Right ventricle myocardium superior (tissue), 1 donor: ENCODE data around the gene TAOK3. TPM values are rescaled to one million over a fixed set of nuclear protein-coding genes. Genes with fewer than 3 reads are reported as not detected.

ENCODE experiments used
- ATAC-seq: fragments of 200-7000 bp; cut with Tn5 transposase; one replicate; pipeline ENCODE4 v1.9.1; 2020; ENCODE audit warnings: mild to moderate bottlenecking; ENCODE audit not compliant: poor library complexity
- DNase-seq: peaks from one replicate; pipeline ENCODE4 v3.0.0-alpha.2; 2020
- intact Hi-C: fragments of 100-400 bp; cut with DNase I; formaldehyde crosslinking; loops from one replicate; pipeline ENCODE4 v1.11.2; 2022
- total RNA-seq: library from RNA; stranded (reverse); fragmentation: NEBNext Ultra II Directional; extraction: Animal tissue kit (Norgen Biotek cat#: 25700); gene quantifications from one replicate; pipeline ENCODE4 v1.2.1, GENCODE V29; 2021
- donor health status: DM: no; HTN: yes; CAD: no; lungs with severe emphysema.

TAOK3 gene
- total RNA-seq, 1 donor from 2014 or later = 21.8 TPM

GRCh38 chr12:118350908-118351559 is 21.7 kb downstream of the TAOK3 start:
- ATAC-seq = no peak
- no peak for DNase-seq
- intact Hi-C loops = no loop called here

- intact Hi-C loops = no loop called here
- no peak for DNase-seq
- ATAC-seq = no peak
Measured at GRCh38 chr12:118347916-118348315, 24.8 kb downstream of the TAOK3 start.

GRCh38 chr12:118346895-118347294 is 25.8 kb downstream of the TAOK3 start:
- DNase-seq (no peak), ATAC-seq (peak; percentile 31)
- intact Hi-C loops = no loop called here

- ATAC-seq (no peak), DNase-seq (no peak)
- intact Hi-C loops = no loop called here
Measured at GRCh38 chr12:118345355-118345754, 27.4 kb downstream of the TAOK3 start.

GRCh38 chr12:118344829-118345228 is 27.9 kb downstream of the TAOK3 start:
- no peak for DNase-seq
- intact Hi-C loops = no loop called here
- no peak for ATAC-seq

- intact Hi-C loops = no loop called here
- ATAC-seq (no peak), DNase-seq (no peak)
Measured at GRCh38 chr12:118342090-118342489, 30.6 kb downstream of the TAOK3 start.

GRCh38 chr12:118337194-118337838 is 35.4 kb downstream of the TAOK3 start:
- no peak for DNase-seq
- no peak for ATAC-seq
- intact Hi-C loops = no loop called here

- intact Hi-C loops = no loop called here
- DNase-seq = no peak
- no peak for ATAC-seq
Measured at GRCh38 chr12:118336123-118336522, 36.6 kb downstream of the TAOK3 start.

GRCh38 chr12:118334939-118335567 is 37.7 kb downstream of the TAOK3 start:
- intact Hi-C loops = no loop called here
- no peak for ATAC-seq

GRCh38 chr12:118334241-118334640 is 38.5 kb downstream of the TAOK3 start:
- DNase-seq (no peak), ATAC-seq (no peak)
- intact Hi-C loops = no loop called here

More at GRCh38 chr12:118334939-118335567, 37.7 kb downstream of the TAOK3 start:
- DNase-seq = no peak

GRCh38 chr12:118332511-118332910 is 40.2 kb downstream of the TAOK3 start:
- DNase-seq = no peak
- intact Hi-C loops = no loop called here
- ATAC-seq = no peak

GRCh38 chr12:118330421-118331018 is 42.2 kb downstream of the TAOK3 start:
- intact Hi-C loops = no loop called here
- peak; percentile 64 for ATAC-seq
- DNase-seq = no peak

- intact Hi-C loops = no loop called here
- DNase-seq (no peak), ATAC-seq (no peak)
Measured at GRCh38 chr12:118328486-118329330, 44.0 kb downstream of the TAOK3 start.

GRCh38 chr12:118327391-118327790 is 45.3 kb downstream of the TAOK3 start:
- ATAC-seq = no peak
- DNase-seq = no peak
- intact Hi-C loops = no loop called here

- DNase-seq (no peak), ATAC-seq (no peak)
- intact Hi-C loops = no loop called here
Measured at GRCh38 chr12:118326991-118327390, 45.7 kb downstream of the TAOK3 start.

- intact Hi-C loops = no loop called here
Measured at GRCh38 chr12:118325081-118325480, 47.6 kb downstream of the TAOK3 start.

GRCh38 chr12:118319627-118320026 is 53.1 kb downstream of the TAOK3 start:
- DNase-seq (no peak), ATAC-seq (no peak)
- intact Hi-C loops = no loop called here

More at GRCh38 chr12:118325081-118325480, 47.6 kb downstream of the TAOK3 start:
- ATAC-seq = no peak
- DNase-seq = no peak

- ATAC-seq (no peak), DNase-seq (no peak)
- intact Hi-C loops = no loop called here
Measured at GRCh38 chr12:118318744-118319143, 54.0 kb downstream of the TAOK3 start.

GRCh38 chr12:118317729-118318128 is 55.0 kb downstream of the TAOK3 start:
- intact Hi-C loops = no loop called here
- DNase-seq (no peak), ATAC-seq (no peak)
